Choroid plexus epithelial cell (primary cell): ENCODE data around the gene AOPEP.
"Not testable (repeated sequence)": the region's sequence is repeated elsewhere in the genome, so short reads cannot be mapped to it uniquely, and the experiment has no call there.

Source experiments
- DNase-seq: peaks from one replicate; pipeline ENCODE4 v3.0.0-alpha.2; 2010; ENCODE audit warnings: low read depth
- H3K4me3 ChIP-seq: 2 replicates; pipeline ENCODE4 v1.5.1; 2011; ENCODE audit warnings: low read depth, mild to moderate bottlenecking, control low read depth, low read length, moderate library complexity
- TF ChIP-seq, protein P1 (sequence below): conservative IDR thresholded peaks from 2 replicates; pipeline ENCODE4 v1.5.1; 2011; ENCODE audit warnings: low read depth, mild to moderate bottlenecking, control low read depth, inconsistent platforms, low read length, moderate library complexity

AOPEP gene

GRCh38 chr9:94932652-94933510, 206.4 kb downstream of the AOPEP start:
- no peak overlapping the region for H3K4me3 ChIP-seq
- TF ChIP-seq, protein P1, sequence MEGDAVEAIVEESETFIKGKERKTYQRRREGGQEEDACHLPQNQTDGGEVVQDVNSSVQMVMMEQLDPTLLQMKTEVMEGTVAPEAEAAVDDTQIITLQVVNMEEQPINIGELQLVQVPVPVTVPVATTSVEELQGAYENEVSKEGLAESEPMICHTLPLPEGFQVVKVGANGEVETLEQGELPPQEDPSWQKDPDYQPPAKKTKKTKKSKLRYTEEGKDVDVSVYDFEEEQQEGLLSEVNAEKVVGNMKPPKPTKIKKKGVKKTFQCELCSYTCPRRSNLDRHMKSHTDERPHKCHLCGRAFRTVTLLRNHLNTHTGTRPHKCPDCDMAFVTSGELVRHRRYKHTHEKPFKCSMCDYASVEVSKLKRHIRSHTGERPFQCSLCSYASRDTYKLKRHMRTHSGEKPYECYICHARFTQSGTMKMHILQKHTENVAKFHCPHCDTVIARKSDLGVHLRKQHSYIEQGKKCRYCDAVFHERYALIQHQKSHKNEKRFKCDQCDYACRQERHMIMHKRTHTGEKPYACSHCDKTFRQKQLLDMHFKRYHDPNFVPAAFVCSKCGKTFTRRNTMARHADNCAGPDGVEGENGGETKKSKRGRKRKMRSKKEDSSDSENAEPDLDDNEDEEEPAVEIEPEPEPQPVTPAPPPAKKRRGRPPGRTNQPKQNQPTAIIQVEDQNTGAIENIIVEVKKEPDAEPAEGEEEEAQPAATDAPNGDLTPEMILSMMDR = no peak
- no peak for DNase-seq

GRCh38 chr9:94933511-94933828, 207.0 kb downstream of the AOPEP start:
- TF ChIP-seq, protein P1 = no peak
- no peak overlapping the region for H3K4me3 ChIP-seq
- no peak for DNase-seq

DNA sequence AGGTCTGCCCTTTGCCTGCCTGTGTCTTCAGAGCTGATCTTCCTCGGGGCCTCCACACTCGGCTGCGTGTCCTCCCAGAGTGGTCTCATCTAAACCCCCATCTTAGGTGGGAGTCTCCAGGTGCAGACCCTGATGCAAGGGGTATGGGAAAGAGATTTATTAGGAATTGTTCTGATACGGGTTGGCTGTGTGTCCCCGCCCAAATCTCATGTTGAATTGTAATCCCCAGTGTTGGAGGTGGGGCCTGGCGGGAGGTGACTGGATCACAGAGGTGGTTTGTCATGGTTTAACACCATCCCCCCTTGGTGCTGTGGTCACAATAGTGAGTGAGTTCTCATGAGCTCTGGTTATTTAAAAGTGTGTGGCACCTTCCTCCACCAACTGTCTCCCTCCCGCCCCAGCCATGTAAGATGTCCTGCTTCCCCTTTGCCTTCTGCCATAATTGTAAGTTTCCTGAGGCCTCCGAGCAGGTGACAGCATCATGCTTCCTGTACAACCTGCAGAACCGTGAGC, 208.4 kb downstream of the AOPEP start:
- DNase-seq = no peak
- H3K4me3 ChIP-seq = no peak overlapping the region
- TF ChIP-seq, protein P1 = no peak

GRCh38 chr9:94935396-94935795, 208.9 kb downstream of the AOPEP start:
- H3K4me3 ChIP-seq = no peak overlapping the region

GRCh38 chr9:94936419-94936818, 209.9 kb downstream of the AOPEP start:
- DNase-seq = peak; percentile 60
- H3K4me3 ChIP-seq = no peak overlapping the region
- TF ChIP-seq, protein P1 = no peak

More at GRCh38 chr9:94935396-94935795, 208.9 kb downstream of the AOPEP start:
- DNase-seq = no peak
- TF ChIP-seq, protein P1 = no peak

DNA sequence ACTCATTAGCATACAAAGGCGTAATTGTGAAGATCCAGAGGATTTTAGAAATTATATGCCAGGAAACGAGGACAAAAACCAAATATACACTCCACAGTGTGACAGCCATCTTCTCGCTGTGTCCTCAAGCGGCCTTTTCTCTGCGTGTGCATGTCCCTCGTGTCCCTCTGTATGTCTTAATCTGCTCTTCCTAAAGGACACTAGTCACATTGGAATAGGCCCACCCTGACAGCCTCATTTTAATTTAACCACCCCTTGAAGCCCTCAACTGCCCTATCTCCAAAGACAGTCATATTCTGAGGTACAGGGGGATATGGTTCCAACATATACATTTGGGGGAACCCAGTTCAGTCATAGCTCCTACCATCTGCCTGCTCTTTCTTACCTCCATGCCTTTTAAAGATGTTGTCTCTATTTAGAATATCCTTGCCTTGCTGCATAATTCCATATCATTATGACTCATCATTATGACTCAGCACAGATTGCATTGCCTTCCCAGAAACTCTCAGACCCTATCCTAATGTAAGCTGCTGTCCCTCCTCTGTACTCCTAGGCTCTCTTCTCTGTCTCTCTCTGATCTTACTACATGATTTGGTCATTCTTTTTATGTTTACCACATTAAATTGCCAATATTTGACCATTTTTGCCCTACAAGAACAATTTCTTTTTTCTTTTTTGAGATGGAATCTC, 210.9 kb downstream of the AOPEP start:
- DNase-seq = peak; percentile 91
- TF ChIP-seq, protein P1 = no peak
- no peak overlapping the region for H3K4me3 ChIP-seq

DNA sequence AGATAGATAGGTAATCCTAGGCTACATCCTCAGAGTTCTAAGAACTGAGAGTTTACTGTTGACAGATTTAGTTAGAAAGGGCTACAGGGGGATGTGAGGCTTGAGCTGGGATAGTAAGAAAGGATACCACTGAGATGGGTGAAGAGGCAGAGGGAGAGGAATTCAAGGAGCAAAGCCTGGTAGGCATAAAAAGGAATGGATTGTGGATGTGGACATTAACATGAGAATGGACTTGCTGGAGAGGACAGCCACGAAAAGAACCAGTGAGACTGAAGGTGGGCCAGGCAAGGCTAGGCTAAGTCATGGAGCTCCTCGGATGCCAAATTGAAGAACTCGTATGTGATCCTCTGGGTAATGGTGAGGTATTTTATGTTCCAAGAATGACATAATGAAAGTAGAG, 211.9 kb downstream of the AOPEP start:
- TF ChIP-seq, protein P1 = no peak
- H3K4me3 ChIP-seq = no peak overlapping the region
- no peak for DNase-seq

DNA sequence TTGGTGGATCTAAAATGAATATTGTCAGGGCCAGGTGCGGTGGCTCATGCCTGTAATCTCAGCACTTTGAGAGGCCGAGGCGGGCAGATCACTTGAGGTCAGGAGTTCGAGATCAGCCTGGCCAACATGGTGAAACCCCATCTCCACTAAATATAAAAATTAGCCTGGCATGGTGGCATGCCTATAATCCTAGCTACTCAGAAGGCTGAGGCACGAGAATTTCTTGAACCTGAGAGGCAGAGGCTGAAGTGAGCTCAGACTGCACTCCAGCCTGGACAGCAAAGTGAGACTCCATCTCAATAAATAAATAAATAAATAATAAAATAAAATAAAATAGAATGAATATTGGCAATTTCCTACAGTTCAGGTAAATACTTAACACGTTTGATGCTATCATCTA, 213.8 kb downstream of the AOPEP start:
- not testable (repeated sequence) for DNase-seq, H3K4me3 ChIP-seq
